CD4-positive, alpha-beta T cell treated with Interleukin-6 for 4 hours (primary cell): Measurements from ENCODE around the gene IKZF2.

Source experiments
- DNase-seq: peaks from one replicate; pipeline ENCODE4 v3.0.0-alpha.2; 2020; ENCODE audit warnings: mixed read lengths

Gene IKZF2

GRCh38 chr2:213152065-213152794 is 818 bp upstream of the IKZF2 start:
- no peak for DNase-seq

DNA sequence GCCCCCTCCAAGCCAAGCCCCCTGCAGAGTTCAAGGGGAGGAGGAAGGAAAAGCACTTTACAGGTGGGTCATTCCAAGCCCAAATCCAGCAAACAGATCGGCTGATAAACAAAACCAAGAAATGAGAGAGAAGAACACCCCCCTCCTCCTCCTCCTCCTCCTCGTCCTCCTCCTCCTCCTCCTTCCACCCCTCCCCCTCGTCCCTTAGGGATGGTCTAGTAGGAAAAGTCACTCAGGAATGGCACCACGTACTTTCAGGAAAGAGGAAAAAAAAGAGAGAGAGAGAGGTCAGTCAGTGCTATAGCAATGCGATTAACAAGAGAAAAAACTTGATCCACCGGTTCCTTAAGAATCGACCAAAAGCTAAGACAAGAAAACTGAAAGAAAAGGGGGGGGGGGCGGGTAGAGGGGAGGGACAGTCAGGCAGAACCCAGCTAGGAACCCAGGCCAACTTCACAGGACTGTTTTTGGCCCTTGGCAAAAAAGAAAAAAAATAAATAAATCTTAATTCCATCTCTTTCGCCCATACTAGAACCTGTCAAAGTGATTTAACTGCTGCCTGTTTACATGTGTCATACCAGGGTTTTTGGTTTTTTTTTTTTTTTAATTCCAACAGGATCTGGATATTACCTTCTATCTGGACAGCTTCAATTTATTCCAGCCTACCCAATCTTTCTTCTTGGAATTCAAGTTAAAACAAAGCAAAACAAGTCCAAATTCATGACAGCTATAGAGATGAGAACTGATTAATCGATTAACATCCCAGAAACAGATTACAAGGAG is 906 bp downstream of the IKZF2 start:
- DNase-seq: no peak

- DNase-seq: no peak
These were observed 1.5 kb downstream of the IKZF2 start for GRCh38 chr2:213149949-213150314.

DNA sequence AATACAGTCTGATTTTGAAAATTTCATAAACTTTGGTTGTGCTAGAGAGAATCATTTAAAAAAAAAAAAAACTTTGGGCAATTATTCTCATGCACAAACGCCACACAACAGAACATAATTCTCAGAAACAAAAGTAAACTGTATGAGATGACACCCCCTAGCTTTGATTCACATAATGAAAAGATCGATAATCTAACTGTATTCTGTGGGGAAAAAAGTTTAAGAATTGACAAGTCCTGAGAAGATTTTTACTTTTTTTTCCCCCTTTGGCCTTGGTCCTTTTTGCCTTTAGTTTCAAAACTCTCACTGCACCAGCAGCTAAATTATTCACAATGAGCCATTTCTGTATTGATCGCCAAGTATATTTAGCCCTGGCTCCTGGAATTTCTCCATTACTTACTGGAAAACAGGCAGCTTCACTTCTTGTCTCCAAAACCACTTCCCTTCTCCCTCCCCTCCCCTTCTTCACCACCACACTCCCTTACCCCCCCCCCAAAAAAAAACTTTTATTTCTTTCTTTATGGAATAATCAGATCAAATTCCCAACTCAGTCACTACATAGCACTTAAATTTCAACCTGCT is 2.0 kb downstream of the IKZF2 start:
- DNase-seq: no peak

- no peak for DNase-seq
These were observed 2.7 kb downstream of the IKZF2 start for GRCh38 chr2:213148572-213149261.

GRCh38 chr2:213147538-213147937 is 3.9 kb downstream of the IKZF2 start:
- no peak for DNase-seq

DNA sequence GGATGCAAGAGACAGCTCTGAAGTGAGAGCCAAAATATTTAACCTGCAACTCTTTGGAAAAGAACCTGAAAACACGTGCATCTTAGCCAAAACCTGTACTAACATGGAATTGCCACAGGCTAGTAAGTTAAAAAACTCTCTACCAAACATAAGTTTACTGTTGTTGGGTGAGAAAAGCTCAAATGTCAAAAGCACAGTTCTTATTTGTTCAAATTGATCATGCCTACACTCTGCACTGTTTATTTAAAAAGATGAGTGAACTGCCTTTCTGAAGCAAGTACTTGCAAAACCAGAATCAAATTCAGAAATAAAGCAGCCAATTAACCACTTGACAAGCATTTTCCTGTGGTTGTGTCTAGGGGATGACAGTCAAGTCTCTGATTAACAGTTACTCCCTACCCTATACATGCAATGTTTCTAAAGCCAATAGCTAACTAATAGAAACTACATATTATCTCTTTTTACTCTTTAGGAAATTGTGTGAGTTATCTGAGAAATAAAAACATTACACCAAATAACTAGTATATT is 5.6 kb downstream of the IKZF2 start:
- no peak for DNase-seq

GRCh38 chr2:213137064-213137463 is 14.3 kb downstream of the IKZF2 start:
- no peak for DNase-seq

- no peak for DNase-seq
These were observed 22.1 kb downstream of the IKZF2 start for GRCh38 chr2:213129311-213129710.

DNA sequence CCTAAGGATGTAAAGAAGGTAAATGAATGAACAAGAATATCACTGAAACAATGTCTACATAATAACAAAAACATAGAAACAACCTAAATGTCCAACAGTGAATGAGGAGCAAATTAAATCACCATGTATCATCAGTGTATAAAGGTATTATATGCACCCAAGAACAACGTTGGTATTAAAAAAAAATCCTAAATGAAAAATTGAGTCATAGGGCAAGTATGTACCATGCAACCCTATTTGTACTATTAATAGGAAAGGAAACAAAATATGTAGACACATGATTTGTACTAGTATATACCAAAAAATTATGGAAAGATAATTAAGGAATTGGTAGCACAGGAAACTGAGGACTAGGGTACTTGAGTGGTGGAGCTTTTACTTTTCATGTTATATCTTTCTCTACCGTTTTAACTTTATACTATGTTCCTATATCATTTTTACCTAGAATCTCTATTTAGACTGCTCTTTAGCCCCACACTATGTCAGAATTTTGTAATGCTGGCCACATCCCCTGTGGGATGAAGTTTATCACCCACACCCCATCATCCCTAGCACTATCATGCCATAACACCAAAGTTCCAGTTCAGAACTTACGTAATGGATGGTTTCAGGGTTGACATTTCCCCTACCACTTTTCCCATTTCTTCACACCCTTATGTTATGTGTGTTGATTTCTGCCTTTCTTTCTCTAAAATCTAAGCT is 25.6 kb downstream of the IKZF2 start:
- no peak for DNase-seq

DNA sequence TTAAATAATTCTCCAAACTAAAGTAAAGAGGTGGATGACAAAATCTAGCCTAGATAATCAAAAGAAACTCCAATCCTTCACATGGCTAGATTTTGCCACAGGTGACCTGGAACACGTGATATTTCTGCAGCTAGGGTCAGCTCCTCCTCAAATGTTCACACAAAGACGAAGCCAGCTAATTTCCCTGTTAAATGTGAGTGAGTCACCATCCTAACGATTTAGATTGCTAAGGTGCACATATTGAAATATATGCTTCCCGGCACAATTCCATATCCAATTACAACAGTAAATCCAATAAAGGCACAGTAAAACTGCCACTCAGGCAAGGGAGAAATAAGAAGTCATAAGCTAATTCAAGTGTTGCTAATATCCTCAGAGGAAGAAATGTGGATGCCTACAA is 28.7 kb downstream of the IKZF2 start:
- DNase-seq: no peak

- no peak for DNase-seq
These were observed 29.7 kb downstream of the IKZF2 start for GRCh38 chr2:213121690-213122089.

- DNase-seq: peak; percentile 21
These were observed 32.2 kb downstream of the IKZF2 start for GRCh38 chr2:213119061-213119809.

GRCh38 chr2:213108308-213108707 is 43.1 kb downstream of the IKZF2 start:
- DNase-seq: no peak

DNA sequence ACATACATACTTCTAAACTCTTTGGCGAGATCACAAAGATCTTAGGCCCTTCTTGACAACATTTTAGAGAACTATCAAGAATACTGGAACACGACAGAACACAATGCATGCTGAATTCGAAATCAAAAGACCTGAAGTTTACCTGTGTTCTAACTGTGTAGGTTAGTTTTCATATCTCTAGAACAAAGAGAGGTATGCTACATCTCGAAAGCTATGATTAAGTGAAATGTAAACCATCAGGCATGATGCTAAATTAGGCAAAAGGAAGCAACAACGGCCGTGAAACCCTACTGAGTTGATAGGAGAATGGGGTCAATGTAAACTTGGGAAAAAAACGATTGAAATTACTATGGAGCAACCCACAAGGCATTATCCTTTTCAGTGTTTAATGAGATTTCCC is 43.7 kb downstream of the IKZF2 start:
- no peak for DNase-seq

GRCh38 chr2:213105212-213105611 is 46.2 kb downstream of the IKZF2 start:
- no peak for DNase-seq

DNA sequence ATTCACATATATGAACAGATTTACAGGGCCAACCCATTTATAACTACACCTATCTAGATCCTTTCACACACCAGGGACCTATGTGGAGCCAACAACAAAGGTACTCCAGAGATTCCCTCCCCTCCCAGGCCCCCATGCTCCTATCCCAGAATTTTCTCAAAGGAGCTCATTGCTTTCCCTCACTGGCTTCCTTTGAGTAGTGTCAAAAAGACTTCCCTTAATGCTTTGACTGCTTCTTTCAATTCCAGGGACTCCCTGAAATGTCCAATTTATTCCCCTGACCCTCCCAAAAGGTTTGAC is 46.6 kb downstream of the IKZF2 start:
- no peak for DNase-seq

DNA sequence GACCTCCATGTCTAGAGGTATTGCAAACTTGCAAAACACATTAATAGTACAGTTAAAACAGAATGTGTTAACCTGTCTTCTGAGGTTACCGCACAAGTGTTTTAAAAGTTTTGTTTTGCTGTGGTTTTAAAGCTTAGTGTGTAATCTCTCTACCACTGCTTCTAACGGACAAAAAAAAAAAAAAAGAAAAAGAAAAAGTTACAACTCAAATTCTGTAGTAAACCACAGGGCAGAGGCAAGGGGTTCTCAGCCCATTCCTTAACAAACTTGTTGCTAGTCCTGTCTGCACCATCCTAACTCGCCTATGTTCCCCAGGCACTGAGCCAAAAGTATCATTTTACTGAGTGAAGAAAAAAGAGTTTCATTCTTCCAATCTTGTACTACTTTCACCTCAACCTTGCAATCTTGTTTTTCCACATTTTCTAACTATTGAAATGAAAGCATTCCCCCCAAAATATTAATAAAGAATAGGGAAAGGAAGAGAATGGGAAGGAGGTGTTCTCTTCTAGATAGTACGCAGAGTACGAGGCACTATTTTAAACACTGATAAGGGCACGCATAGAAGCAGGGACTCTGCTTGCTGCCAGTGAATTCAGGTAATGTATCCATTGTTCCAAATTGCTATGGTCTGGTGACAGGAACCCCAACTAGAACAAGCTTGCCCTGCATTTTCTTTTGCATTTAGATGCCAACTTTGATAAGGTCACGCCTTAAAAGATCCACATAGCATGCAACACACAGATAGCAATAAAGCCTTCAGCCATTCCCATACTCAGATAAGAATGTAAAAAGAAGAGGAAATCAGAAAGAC is 47.1 kb downstream of the IKZF2 start:
- peak; percentile 5 for DNase-seq

- no peak for DNase-seq
These were observed 49.5 kb downstream of the IKZF2 start for GRCh38 chr2:213101692-213102460.

DNA sequence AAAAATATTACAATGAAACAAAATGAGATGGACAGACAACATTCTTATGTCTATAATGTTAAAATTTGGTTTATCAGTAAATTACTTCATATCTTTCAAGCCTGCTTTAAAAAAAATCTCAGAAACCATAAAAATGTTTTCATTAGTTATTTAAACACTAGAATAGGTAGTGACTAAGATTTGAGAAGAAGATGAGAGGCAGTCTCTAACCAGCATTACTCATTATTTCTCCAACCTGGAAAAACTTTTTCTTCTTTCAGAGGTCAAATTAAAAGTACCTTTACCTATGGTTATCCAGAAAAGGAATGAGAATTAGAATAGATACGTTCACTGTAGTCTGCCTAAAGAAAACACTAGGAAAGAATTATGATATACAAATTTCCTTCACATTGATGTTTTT is 50.3 kb downstream of the IKZF2 start:
- DNase-seq: no peak
